HTERT RPE-1 (cell line): ENCODE measurements around the gene PPARD.
"Not testable (repeated sequence)": the region's sequence is repeated elsewhere in the genome, so short reads cannot be mapped to it uniquely, and the experiment has no call there.

Experiments used
- in situ Hi-C: fragments of 300-500 bp; cut with MboI; formaldehyde crosslinking; loops from 4 replicates; pipeline ENCODE4 v1.14.3; 2020; ENCODE audit warnings: low sequenced_read_pairs

Gene PPARD

GRCh38 chr6:35378261-35378660 lies 35.9 kb downstream of the PPARD start:
- in situ Hi-C loops: no loop called here

DNA sequence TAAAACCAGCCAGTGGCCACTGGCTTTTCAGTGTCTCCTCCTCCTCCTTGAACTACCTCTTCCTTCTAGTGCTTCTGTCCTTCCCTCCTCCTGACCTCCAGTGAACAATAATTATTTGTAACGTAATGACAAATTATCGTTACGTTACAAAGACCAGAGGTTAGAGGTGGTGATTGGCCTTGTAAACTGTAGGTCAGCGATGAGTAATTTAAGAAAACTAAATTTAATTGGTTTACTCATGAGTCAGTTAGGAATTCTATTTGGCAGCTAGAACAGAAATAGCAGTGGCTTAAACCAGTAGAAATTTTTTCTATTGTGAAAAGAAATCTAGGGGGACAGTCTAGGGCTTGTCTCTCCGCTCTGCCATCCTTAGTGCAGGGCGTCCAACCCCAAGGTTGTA lies 38.8 kb downstream of the PPARD start:
- in situ Hi-C loops: no loop called here

DNA sequence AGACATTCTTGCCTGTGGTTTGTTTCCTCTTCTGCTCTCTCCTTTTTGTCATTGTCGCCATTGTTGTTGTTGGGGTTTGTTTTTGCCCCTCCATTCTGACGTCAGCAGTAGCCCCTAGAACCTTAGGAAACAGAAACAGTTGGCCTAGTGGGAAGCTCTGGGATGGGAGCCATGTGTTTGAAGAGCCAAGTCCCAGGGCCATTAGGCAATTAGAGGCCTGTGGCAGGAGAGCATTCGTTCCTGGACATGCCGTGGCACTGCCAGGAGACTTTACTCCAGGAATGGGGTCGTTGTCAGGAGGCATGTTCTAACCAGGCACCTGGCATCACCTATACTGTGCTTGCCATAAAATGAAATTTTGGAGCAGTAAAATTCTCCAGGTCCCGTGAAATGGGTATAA lies 39.7 kb downstream of the PPARD start:
- in situ Hi-C loops: no loop called here

GRCh38 chr6:35385457-35386202 lies 43.3 kb downstream of the PPARD start:
- in situ Hi-C loops: no loop called here

DNA sequence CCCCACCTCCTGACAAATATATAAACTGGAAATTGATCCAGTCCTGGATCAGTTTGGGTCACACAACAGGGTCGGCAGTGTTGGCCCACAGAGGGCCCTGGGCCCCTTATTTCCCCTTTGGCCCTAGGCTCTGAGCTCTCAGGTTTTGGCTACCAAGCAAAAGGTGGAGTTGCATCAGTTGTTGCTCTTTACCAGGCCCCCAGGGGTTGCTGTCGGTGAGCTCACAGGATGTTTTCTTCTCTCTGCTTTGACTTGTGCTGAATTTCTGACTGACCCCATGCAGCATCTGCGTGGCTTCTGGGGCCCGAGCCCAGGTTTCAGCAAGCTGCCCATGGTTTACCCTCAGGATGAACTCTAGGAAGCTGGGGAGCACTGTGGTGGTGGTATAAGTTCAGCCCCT lies 44.6 kb downstream of the PPARD start:
- in situ Hi-C loops: no loop called here

GRCh38 chr6:35388030-35388429 lies 45.7 kb downstream of the PPARD start:
- in situ Hi-C loops: no loop called here

DNA sequence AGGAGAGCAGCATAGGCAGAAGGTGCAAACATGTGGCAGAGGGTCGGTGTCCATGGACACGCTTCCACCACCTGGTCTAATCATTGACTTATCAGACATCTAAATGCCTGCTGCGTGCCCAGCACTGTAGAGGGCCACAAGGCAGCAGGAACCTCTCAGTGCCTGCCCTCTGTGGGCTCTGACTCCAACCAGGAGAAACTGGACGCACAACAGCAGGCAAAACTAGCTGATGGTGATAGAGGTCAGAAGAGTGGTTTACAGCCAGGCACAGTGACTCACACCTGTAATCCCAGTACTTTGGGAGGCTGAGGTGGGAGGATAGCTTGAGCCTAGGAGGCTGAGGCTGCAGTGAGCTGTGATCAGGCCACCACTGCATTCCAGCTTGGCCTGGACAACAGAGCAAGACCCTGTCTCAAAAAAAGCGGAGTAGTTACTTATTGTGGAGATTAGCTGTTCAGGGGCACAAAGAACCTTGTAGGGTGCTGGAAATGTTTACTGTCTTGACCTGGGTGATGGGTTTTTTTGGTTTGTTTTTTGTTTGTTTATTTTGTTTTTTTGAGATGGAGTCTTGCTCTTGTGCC lies 46.5 kb downstream of the PPARD start:
- in situ Hi-C loops: no loop called here

- in situ Hi-C loops: not testable (repeated sequence)
Observed at GRCh38 chr6:35389386-35389785, 47.0 kb downstream of the PPARD start.

DNA sequence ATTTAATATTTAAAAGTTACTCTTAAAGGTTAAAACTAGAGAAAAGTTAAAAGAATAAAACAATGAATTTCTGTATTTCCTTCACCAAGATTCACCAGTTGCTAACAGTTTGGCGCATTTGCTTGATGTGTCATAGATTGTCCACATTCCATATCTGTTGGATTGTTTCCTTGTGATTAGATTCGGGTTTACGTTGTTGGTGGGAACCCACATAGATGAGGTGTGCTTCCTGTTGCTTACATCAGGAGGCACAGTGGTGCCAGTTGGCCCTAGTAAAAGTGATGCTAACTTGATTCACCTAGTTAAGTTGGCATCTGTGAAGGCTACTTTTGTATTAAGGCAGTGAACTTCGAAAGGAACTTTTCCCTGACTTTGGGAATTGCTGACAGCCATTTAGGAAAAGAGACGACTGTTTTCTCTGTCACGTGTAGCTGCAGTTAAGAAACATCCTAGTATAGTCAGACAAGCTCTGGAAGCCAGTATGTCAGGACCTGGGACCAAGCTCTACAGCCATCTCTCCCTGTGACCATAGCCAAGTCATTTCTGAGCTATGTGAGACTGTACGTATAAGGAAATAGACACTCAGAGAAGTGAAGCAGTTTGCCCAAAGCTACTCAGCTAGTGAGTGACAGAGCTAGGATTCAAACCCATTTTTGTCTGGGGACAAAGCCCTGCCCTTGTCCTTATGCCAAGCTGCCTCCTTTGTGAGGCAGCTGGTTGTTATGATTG lies 49.0 kb downstream of the PPARD start:
- in situ Hi-C loops: no loop called here

- in situ Hi-C loops: no loop called here
Observed at GRCh38 chr6:35392111-35392702, 49.8 kb downstream of the PPARD start.

- in situ Hi-C loops: no loop called here
Observed at GRCh38 chr6:35392773-35393672, 50.7 kb downstream of the PPARD start.

GRCh38 chr6:35396991-35397390 lies 54.6 kb downstream of the PPARD start:
- in situ Hi-C loops: no loop called here

DNA sequence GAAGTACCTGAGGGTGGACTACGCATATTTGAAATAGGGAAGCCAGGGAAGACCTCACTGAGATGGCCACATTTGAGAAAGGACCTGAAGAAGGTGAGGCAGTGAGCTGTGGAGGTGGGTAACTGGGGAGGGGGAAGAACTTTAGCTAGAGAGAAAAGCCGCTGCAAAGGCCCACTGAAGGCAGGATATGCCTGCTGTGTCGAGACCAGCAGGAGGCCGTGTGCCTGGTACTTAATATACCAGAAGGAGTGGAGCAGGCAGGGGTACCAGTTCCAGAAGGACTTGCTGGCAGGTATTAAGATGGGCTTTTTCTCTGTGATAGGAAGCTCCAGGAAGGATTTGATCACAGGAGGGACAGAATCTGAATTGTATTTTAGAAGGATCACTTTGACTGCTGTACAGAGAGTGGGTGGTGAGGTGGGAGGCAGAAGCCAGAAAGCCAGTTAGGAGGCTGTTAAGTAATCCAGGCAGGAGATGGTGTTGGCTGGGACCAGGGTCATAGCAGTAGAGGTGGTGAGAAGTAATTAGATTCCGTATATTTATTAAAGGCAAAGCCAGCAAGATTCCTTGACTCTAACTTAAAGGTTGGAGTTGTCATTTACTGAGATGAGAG lies 55.6 kb downstream of the PPARD start:
- in situ Hi-C loops: no loop called here

DNA sequence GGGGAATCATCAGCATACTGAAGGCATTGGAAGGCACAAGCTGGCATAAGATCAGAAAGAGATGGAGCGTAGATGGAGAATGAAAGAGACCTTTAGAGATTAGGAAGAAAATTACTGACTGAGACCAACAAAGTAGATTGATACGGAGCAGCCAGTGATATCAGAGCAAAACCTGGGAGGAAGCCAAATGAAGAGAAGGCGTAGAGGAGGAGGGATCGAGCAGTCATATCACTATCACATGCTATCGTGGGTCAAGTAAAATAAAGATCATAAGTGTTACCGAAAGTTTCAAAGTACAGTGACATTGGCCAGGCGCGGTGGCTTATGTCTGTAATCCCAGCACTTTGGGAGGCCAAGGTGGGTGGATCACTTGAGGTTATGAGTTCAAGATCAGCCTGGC lies 56.2 kb downstream of the PPARD start:
- in situ Hi-C loops: no loop called here

DNA sequence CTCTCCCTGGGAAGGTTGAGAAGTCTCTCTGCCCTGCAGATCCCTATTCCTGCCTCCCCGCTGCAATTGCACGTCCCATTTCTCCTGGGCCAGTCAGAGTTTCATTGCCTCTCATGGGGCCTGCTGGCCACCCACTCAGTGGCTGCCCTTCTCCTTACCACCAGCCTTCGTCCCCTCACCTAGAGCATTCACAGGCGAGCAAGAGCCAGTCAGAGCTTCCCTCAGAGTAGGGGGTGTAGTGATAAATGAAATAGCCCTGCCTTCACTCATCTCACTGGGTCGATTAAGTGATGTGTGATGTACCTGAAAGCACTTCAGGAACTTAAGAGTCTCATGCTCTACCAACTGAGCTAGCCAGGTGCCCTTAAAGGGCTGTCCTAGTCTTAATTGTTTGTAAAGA lies 57.8 kb downstream of the PPARD start:
- in situ Hi-C loops: no loop called here

DNA sequence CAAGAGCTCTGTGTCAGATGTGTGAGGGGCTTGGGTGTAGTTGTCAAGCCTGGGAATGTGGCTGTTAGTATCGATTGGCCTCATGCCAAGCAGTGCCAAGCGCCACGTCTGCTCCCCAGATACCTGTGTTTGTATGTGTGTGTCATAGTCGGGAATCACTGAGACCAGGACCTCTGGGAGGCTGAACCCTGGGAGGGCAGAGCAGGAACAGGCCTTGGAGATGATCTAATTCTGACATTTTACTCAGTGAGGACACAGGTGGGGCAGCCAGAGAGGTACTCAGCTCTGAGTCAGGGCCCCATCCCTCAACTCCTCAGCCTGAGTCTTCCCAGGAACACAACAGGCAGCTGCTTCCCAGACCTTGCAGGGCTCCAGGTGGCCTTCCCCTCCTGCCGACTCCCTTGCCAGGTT lies 58.5 kb downstream of the PPARD start:
- in situ Hi-C loops: no loop called here

DNA sequence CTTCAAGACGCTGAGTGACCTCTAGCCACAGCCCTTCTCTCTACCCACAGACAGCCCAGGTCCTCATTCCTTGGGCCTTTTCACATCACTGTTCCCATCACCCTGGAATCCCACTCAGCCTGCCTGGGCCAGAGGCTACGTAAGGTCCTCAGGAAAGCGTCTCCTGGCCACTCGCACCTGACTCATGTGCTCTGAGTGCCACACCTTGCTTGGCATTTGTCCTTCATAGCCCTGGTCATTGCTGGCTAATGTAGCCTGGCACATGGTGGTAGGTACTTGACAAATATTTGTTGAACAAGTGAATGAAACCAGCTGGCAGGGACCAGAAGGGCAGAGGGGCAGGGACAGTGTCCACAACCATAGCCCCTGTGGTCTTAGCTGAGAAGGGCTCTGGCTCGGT lies 59.2 kb downstream of the PPARD start:
- in situ Hi-C loops: no loop called here

GRCh38 chr6:35402136-35402855 lies 59.9 kb downstream of the PPARD start:
- in situ Hi-C loops: no loop called here

DNA sequence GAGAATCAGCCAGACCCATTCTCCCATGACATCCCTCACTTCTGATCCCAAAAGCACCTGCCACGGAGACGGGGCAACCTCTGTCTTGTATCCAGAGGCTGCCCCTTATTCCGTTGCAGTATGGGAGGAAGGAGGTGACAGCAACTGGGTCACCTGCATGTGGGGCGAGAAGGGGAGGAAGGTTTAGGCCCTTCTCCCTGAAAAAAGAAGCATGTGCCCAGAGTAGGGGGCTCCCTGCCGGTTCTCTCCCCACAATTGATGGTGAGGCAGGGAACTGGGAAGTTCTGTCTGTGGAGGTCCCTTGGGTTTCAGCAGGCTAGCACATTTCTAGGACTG lies 60.5 kb downstream of the PPARD start:
- in situ Hi-C loops: no loop called here
